ENCODE data around the gene DCUN1D3. TPM values are rescaled to one million over a fixed set of nuclear protein-coding genes. Genes with fewer than 3 reads are reported as not detected.

The DCUN1D3 gene
- total RNA-seq, 1 experiment from 2014 or later = 17.0 TPM

GRCh38 chr16:20899477-20900298 lies 470 bp downstream of the DCUN1D3 start:
- TF ChIP-seq CTCF (IDR thresholded peaks at IDR 0.05; ENCODE audit: unreplicated experiment) = no peak
- Mint-ChIP-seq H3K36me3 (ENCODE audit: insufficient read depth, unreplicated experiment) (peaks cover 52% of the 10 kb centered on the region), H3K4me3 (ENCODE audit: low read depth, unreplicated experiment) (peak overlapping the region; percentile 75), H3K27ac (ENCODE audit: unreplicated experiment) (peak overlapping the region; percentile 94), H3K27me3 (ENCODE audit: unreplicated experiment) (no peaks in the 10 kb centered on the region), H3K9me3 (ENCODE audit: low read depth, unreplicated experiment) (no peaks in the 10 kb centered on the region), H3K4me1 (ENCODE audit: low read depth, unreplicated experiment) (peaks cover 62% of the 10 kb centered on the region)
- intact Hi-C loops (cut with micrococcal nuclease; ENCODE audit: unreplicated experiment) = loop anchor here (2.0 kb wide), 1 partner anchor 21 kb away; no protein-coding TSS in a partner anchor
- DNase-seq = peak; percentile 44
- no TSS peak for BruUV-seq (replicated peaks)
- CTCF ChIA-PET = interaction anchor here (0.5 to 1.5 kb wide), 12 partner anchors 8 to 1360 kb away, joined by 3 to 7 read pairs (median 4); no protein-coding TSS in a partner anchor

DNA sequence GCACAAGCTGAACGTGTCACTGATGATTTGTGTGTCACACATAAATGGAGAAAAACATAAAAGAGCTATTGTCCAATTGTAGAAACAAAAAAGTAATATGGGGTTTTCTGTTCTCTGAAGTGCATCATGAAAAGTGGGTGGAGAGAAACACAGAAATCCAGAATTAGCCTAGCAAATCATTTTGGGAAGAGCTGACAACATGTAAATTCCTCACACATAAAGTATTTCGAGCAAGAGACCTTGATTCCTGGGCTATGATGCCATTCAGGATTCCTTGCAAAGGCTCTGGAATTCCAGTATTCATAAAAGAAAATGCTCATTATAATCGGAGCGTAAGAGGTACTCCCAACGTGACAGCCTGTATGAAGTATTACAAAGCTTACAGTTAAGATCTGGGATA lies 1.1 kb downstream of the DCUN1D3 start:
- Mint-ChIP-seq H3K9me3 (ENCODE audit: low read depth, unreplicated experiment) (no peaks in the 10 kb centered on the region), H3K4me3 (ENCODE audit: low read depth, unreplicated experiment) (peak overlapping the region; percentile 75), H3K4me1 (ENCODE audit: low read depth, unreplicated experiment) (peaks cover 56% of the 10 kb centered on the region), H3K36me3 (ENCODE audit: insufficient read depth, unreplicated experiment) (peaks cover 49% of the 10 kb centered on the region), H3K27ac (ENCODE audit: unreplicated experiment) (peak overlapping the region; percentile 94), H3K27me3 (ENCODE audit: unreplicated experiment) (no peaks in the 10 kb centered on the region)
- TSS peak; percentile 48 for BruUV-seq (replicated peaks)
- no peak for TF ChIP-seq CTCF (IDR thresholded peaks at IDR 0.05; ENCODE audit: unreplicated experiment)
- no peak for DNase-seq
- CTCF ChIA-PET = interaction anchor here (0.6 to 1.5 kb wide), 4 partner anchors 9 to 269 kb away, joined by 3 to 7 read pairs (median 4); no protein-coding TSS in a partner anchor
- intact Hi-C loops (cut with micrococcal nuclease; ENCODE audit: unreplicated experiment) = no loop called here

- peaks cover 43% of the 10 kb centered on the region for H3K36me3 Mint-ChIP-seq (ENCODE audit: insufficient read depth, unreplicated experiment)
- no peaks in the 10 kb centered on the region for H3K9me3 Mint-ChIP-seq (ENCODE audit: low read depth, unreplicated experiment)
- TF ChIP-seq CTCF (IDR thresholded peaks at IDR 0.05; ENCODE audit: unreplicated experiment) = no peak
- H3K27ac Mint-ChIP-seq (ENCODE audit: unreplicated experiment) = peak overlapping the region; percentile 41
- no peaks in the 10 kb centered on the region for H3K27me3 Mint-ChIP-seq (ENCODE audit: unreplicated experiment)
- intact Hi-C loops (cut with micrococcal nuclease; ENCODE audit: unreplicated experiment) = no loop called here
- CTCF ChIA-PET = interaction anchor here (1.0 kb wide), 1 partner anchor 10 kb away, joined by 3 read pairs; no protein-coding TSS in a partner anchor
- H3K4me1 Mint-ChIP-seq (ENCODE audit: low read depth, unreplicated experiment) = peaks cover 44% of the 10 kb centered on the region
- DNase-seq = no peak
- BruUV-seq (replicated peaks) = no TSS peak
- peak overlapping the region; percentile 75 for H3K4me3 Mint-ChIP-seq (ENCODE audit: low read depth, unreplicated experiment)
Observed at GRCh38 chr16:20897922-20898321, 2.2 kb downstream of the DCUN1D3 start.

DNA sequence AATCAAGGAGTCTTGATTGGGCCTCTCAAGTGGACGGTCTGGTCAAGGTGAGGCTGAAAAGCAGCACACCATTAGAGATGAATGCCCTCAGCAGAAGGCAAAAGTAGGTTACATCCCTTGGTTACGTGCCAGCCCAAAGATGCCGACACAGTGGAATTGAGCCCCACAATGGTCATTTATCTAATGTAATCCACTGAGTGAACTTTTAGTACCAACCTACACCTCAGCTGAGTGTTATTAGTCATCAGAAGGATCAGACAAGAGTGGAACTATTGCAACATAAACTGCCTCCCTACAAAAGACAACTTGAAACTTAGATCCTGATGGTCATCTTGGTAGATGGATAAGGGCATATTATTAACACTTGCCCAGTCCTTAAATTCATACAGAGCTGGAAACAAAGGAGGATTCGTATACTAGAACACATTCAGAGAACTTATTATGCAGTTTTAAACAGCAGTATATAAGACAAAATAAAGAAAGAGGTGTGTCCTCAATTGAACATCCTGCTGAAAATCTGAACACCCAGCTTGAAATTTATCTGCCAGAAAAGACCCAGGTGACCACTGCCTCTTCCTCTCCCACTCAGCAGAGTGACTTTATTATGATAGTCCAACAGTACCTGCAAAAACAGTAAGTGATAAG lies 2.8 kb downstream of the DCUN1D3 start:
- peaks cover 39% of the 10 kb centered on the region for H3K4me1 Mint-ChIP-seq (ENCODE audit: low read depth, unreplicated experiment)
- peak overlapping the region; percentile 41 for H3K27ac Mint-ChIP-seq (ENCODE audit: unreplicated experiment)
- H3K4me3 Mint-ChIP-seq (ENCODE audit: low read depth, unreplicated experiment) = peak overlapping the region; percentile 75
- DNase-seq = no peak
- no TSS peak for BruUV-seq (replicated peaks)
- no peaks in the 10 kb centered on the region for H3K27me3 Mint-ChIP-seq (ENCODE audit: unreplicated experiment)
- intact Hi-C loops (cut with micrococcal nuclease; ENCODE audit: unreplicated experiment) = no loop called here
- TF ChIP-seq CTCF (IDR thresholded peaks at IDR 0.05; ENCODE audit: unreplicated experiment) = no peak
- H3K36me3 Mint-ChIP-seq (ENCODE audit: insufficient read depth, unreplicated experiment) = peaks cover 47% of the 10 kb centered on the region
- H3K9me3 Mint-ChIP-seq (ENCODE audit: low read depth, unreplicated experiment) = no peaks in the 10 kb centered on the region
- CTCF ChIA-PET = interaction anchor here (1.0 kb wide), 1 partner anchor 9 kb away, joined by 3 read pairs; no protein-coding TSS in a partner anchor
